GM18502 (cell line): Measurements from ENCODE around the gene PES1.
"Not testable (repeated sequence)": the region's sequence is repeated elsewhere in the genome, so short reads cannot be mapped to it uniquely, and the experiment has no call there.

Experiments
- ATAC-seq: cut with Tn5 transposase; IDR thresholded peaks from one replicate; pipeline ENCODE4 v1.9.1; 2021; ENCODE audit warnings: mild to moderate bottlenecking; ENCODE audit not compliant: unreplicated experiment, poor library complexity

PES1 gene

GRCh38 chr22:30591588-30592359 is at the start of gene PES1:
Gene PES1 (minus strand): TSS chr22:30591910. CDS start chr22:30591833, 77 bp downstream.
- ATAC-seq, result peak; percentile 96

GRCh38 chr22:30640839-30641430 is 49.2 kb upstream of the PES1 start:
- ATAC-seq, result no peak

- ATAC-seq, result no peak
Measured at GRCh38 chr22:30640361-30640760, 48.7 kb upstream of the PES1 start.

GRCh38 chr22:30637701-30638114 is 46.0 kb upstream of the PES1 start:
- no peak for ATAC-seq

GRCh38 chr22:30636226-30637077 is 44.7 kb upstream of the PES1 start:
- no peak for ATAC-seq

- ATAC-seq, result peak; percentile 74
Measured at GRCh38 chr22:30635273-30636225, 43.8 kb upstream of the PES1 start, which contains the start of gene SLC35E4. Gene SLC35E4 (plus strand): TSS chr22:30635781. CDS start chr22:30636451, 670 bp downstream.

GRCh38 chr22:30634471-30635233 is 42.9 kb upstream of the PES1 start:
- peak; percentile 58 for ATAC-seq

GRCh38 chr22:30631469-30631868 is 39.8 kb upstream of the PES1 start:
- ATAC-seq, result not testable (repeated sequence)

- no peak for ATAC-seq
Measured at GRCh38 chr22:30628491-30628890, 36.8 kb upstream of the PES1 start.

- no peak for ATAC-seq
Measured at GRCh38 chr22:30627471-30627870, 35.8 kb upstream of the PES1 start.

GRCh38 chr22:30626413-30626812 is 34.7 kb upstream of the PES1 start:
- ATAC-seq, result no peak

GRCh38 chr22:30619909-30620308 is 28.2 kb upstream of the PES1 start:
- ATAC-seq, result not testable (repeated sequence)

- no peak for ATAC-seq
Measured at GRCh38 chr22:30617819-30618218, 26.1 kb upstream of the PES1 start.

GRCh38 chr22:30615543-30615954 is 23.8 kb upstream of the PES1 start:
- ATAC-seq, result no peak

GRCh38 chr22:30614879-30615278 is 23.2 kb upstream of the PES1 start:
- ATAC-seq, result no peak

GRCh38 chr22:30614268-30614667 is 22.6 kb upstream of the PES1 start:
- ATAC-seq, result no peak

- ATAC-seq, result no peak
Measured at GRCh38 chr22:30612789-30613188, 21.1 kb upstream of the PES1 start.

GRCh38 chr22:30611197-30611596 is 19.5 kb upstream of the PES1 start:
- no peak for ATAC-seq

- ATAC-seq, result no peak
Measured at GRCh38 chr22:30610299-30610698, 18.6 kb upstream of the PES1 start.
